NCI-H1694 treated with DMSO at 0.1 percent for 48 hours (cell line): Measurements from ENCODE around the gene TUBA3E.
"Not testable (repeated sequence)": the region's sequence is repeated elsewhere in the genome, so short reads cannot be mapped to it uniquely, and the experiment has no call there.

ENCODE experiments used
- DNase-seq: peaks from one replicate; lab custom pipeline; 2025; lab: John Stamatoyannopoulos, UW

The TUBA3E gene

GRCh38 chr2:130143266-130144039 is 54.8 kb downstream of the TUBA3E start:
- not testable (repeated sequence) for DNase-seq

DNA sequence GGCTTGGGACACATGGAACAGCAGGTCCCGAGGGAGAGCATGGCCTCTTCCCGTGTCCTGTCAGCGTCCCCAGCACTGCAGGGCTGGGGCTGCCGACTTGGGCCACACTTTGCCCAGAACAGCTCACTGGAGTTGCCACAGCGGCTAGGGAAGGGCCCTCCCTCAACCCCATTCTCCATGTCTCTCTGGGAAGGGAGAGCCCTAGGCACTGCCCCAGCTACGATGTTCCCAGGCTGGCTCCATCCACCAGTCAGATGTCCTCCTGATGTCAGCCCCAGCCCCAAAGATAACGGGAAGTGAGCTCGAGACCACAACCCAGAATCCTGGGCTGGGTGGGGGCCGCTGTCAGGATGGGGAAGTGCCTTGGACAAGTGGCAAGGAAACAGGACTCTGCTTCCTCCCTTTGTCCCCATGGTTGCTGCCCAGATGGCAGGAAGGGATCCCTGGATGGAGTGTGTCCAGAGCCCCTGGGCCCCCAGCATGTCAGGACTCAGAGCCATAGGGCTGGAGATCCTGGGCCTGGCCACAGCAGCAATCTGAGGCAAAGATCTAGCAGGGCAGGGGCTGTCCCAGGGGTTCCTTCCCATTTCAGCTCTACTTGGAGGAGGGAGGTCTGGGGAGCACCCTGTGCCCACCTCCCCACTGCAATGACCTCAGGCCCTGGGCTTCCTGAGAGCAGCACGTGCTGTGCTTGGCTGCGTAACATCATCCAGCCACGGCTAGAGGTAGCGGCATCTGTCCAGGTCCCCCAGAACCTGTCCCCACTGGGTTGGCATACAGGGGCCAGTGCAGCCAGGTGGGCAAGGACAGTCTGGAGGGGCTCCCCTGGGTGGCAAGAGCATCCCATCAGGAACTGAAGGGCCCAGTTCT is 55.6 kb downstream of the TUBA3E start:
- DNase-seq, result not testable (repeated sequence)
